Keratinocyte (primary cell): Measurements from ENCODE around the gene TMEM132D.

Source experiments
- CTCF ChIP-seq, 3 experiments: IDR thresholded peaks in 1 of 3; conservative IDR thresholded peaks in 1 of 3; optimal IDR thresholded peaks in 1 of 3; 2 replicates in 2 of 3; 3 replicates in 1 of 3; pipeline versions ENCODE3 to v1.5.1; 2011; ENCODE audit warnings: low read length in 3 of 3, mild to moderate bottlenecking in 3 of 3, moderate library complexity in 2 of 3, control low read depth in 1 of 3, inconsistent platforms in 1 of 3; ENCODE audit not compliant: insufficient read depth in 2 of 3; ENCODE audit errors: extremely low read depth in 1 of 3
- EZH2 ChIP-seq: IDR thresholded peaks from one replicate; pipeline ENCODE4 v1.6.1; 2012; ENCODE audit warnings: inconsistent platforms, mild to moderate bottlenecking, low read length, moderate library complexity

GRCh38 chr12:129727100-129727499 is 176.7 kb downstream of the TMEM132D start:
- TF ChIP-seq CTCF (optimal IDR thresholded peaks at IDR 0.05 in 1 of 3, IDR thresholded peaks at IDR 0.05 in 1 of 3, conservative IDR thresholded peaks at IDR 0.05 in 1 of 3; ENCODE audit: extremely low read depth in 1 of 3, insufficient read depth in 2 of 3, low read length in 3 of 3), result no peak
- TF ChIP-seq EZH2, result no peak
